Measurements from ENCODE around the gene S100A2. TPM values are rescaled to one million over a fixed set of nuclear protein-coding genes. Genes with fewer than 3 reads are reported as not detected.

The S100A2 gene
- 0.76 and 2.2 TPM in 2 replicates for total RNA-seq

DNA sequence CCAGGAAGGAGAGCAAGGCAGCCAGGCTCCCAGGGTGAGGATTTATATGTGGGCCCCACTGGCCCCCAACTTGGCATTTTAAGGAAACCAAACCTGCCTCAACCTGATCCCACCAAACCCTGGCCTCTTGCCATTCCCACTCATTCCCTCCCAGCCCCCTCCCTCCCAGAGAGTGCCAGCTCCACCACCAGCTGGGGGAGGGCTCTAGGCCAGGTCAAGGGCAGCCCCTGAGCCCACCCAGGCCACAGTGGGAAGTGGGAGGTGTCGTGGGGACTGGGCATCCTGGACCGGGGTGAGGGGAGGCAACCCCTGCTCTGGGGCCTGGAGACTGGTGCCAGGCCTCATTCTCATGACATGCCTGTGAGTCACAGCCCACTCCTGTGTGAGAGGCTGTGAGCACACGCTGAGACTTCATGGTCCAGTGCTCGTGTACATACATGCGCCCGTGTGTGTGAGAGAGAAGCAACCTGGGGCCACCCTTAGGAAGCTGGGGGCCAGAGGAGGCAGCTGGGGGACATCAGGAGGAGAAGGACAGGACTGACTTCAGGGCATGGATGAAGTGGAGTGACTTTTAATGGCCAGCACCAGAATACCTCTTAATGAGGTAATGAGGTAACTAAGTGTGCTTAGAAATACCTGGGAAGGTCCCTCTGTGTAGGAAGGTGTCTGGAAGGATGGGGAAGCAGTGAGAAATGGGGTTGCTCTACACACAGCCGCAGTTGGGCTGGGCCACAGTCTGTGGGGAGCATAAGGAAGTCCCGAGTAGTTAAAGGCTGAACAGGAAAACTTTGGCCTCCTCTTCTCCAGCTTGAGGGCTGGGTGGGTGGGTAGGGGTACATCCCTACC lies at the start of gene S100A2:
Gene S100A2, minus strand, starts transcription at position 316 of the 846 bp plus-strand sequence. CDS start 1,967 bp downstream, outside the sequence.
- peak in 1 of 2 donors; percentile 91 for DNase-seq (ENCODE audit: low read depth in 2 of 2)

- DNase-seq (ENCODE audit: low read depth in 2 of 2) = no peak
Measured at GRCh38 chr1:153615406-153615805, 49.8 kb upstream of the S100A2 start.

DNA sequence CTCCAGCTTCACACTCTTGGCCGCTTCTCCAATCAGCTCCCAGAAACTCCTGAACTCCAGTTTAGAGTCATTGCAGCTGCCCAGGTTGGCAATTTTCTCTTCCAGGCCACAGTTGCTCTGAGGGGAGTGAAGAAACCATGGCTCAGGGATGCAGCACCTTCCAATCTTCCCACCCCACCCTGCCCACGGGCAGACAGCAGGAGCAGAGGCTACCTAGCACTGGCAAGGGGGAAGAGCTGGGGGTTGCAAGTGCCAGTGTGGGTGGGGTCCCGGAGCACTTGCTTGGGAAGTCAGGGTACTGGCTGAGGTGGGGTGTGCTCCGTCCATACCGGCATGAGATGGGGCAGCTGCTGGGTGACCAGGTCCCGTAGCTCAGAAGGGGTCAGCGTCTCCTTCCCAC lies 49.3 kb upstream of the S100A2 start:
- DNase-seq (ENCODE audit: low read depth in 2 of 2) = no peak

DNA sequence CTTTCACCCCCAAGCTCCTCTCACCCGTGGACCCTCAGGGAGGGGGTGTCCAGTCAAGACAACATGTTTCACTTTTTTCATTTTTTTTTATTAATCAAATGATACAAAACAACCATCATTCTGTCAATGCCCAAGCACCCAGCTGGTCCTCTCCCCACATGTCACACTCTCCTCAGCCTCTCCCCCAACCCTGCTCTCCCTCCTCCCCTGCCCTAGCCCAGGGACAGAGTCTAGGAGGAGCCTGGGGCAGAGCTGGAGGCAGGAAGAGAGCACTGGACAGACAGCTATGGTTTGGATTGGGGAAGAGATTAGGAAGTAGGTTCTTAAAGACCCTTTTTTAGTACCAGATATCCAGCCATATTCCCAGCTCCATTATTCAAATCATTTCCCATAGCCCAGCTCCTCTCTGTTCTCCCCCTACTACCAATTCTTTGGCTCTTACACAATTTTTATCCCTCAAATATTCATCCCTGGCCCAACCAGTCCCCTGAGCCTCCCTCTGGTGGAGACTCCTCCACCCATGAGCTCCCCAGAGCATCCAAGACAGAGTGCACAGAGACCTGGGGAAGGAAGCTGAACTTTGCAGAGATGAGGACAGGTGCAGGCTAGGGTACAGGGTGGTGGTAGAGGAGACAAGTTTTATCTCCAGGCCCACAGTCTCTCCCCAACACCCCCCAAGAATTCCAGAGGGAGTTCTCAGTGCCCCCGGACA lies 48.7 kb upstream of the S100A2 start:
- no peak for DNase-seq (ENCODE audit: low read depth in 2 of 2)

DNA sequence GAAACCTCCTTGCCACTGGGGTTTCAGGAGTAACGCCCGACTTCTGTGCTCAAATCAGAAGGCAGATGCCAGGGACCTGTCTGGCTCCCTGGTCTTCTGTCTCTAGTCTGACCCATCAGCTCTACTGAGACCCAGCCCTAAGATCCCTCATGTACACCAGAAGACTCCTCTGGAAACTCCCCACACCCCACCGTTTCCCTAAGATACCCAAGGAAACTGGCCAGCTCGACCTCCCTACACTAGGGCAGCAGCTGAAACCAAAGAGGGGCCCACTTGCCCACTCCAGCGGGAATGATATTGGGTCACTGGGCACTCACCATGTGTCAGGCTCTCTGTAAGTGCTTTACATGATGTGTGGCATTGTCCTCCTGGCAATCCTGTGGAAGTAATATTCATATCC lies 47.8 kb upstream of the S100A2 start:
- no peak for DNase-seq (ENCODE audit: low read depth in 2 of 2)

- DNase-seq (ENCODE audit: low read depth in 2 of 2) = no peak
Measured at GRCh38 chr1:153612755-153613331, 47.2 kb upstream of the S100A2 start, which contains the start of gene S100A16. S100A16 (minus strand) TSS chr1:153613137; CDS start chr1:153608151, 4,986 bp downstream.

- DNase-seq (ENCODE audit: low read depth in 2 of 2) = no peak
Measured at GRCh38 chr1:153612111-153612754, 46.6 kb upstream of the S100A2 start.

GRCh38 chr1:153611356-153611755 lies 45.7 kb upstream of the S100A2 start:
- no peak for DNase-seq (ENCODE audit: low read depth in 2 of 2)

DNA sequence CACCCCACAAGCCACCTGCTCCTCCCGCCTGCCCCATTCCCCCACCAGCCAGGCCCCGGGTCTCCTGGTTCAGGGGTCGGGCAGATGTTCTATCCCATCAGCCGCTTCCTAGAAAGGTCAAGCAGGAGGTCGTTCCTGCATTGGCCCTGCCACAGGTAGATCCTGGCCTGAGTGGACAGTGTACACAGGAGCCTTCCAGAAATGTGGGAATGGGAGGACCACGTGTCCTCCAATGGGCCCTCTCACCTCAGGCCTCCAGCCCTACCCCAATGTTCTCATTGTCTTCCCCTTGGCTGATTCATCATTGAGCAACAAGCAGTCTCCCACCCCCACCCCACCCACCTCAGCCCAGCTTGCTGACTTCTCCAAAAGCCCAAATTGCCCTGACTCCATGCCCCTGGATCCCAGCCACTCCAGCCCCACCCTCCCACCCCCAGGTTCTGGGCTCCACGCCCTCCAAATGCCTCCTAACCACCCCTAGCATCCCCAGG lies 45.2 kb upstream of the S100A2 start:
- no peak for DNase-seq (ENCODE audit: low read depth in 2 of 2)

- peak in 1 of 2 donors; percentile 52 for DNase-seq (ENCODE audit: low read depth in 2 of 2)
Measured at GRCh38 chr1:153610334-153610733, 44.7 kb upstream of the S100A2 start.

GRCh38 chr1:153609585-153609907 lies 43.9 kb upstream of the S100A2 start:
- peak in 1 of 2 donors; percentile 24 for DNase-seq (ENCODE audit: low read depth in 2 of 2)

DNA sequence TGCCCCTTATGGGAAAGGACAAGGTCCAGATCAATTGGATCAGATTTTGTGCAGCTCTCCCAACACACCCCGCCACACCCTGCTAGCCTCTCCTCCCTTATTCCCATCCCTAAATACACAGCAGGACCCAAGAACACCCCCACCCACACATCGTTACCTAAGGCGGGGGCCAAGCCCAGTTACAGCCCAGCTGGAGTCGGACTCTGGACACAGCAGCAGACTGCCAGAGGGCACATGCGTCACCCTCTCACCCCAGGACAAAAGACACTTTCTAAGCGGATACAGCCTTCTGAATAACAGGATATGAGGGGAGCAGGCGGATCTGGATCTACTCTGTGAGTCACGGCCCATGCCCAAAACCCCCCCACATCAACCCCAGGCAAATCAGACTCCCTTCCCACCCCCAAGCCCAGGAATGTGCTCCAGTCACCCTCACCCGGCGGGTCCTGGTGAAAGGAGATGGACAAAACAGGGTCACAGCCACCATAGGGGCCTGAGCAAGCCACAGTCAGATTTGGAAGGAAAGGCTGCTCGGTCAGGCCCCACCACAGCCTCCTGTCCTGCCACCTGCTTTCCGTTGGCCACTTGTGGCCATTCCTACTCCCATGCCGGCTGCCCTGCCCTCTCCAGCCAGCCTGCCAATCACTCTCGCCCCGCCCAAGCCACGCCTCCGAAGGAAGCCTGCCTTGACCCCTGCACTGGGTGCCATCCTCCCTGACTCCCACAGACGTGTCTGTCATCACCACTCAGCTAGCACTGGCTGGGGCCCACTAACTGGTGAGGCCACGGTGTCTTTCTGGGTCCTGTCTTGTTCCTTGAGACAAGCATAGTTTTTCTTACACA lies 43.3 kb upstream of the S100A2 start:
- peak; percentile 98 to 99 for DNase-seq (ENCODE audit: low read depth in 2 of 2)

DNA sequence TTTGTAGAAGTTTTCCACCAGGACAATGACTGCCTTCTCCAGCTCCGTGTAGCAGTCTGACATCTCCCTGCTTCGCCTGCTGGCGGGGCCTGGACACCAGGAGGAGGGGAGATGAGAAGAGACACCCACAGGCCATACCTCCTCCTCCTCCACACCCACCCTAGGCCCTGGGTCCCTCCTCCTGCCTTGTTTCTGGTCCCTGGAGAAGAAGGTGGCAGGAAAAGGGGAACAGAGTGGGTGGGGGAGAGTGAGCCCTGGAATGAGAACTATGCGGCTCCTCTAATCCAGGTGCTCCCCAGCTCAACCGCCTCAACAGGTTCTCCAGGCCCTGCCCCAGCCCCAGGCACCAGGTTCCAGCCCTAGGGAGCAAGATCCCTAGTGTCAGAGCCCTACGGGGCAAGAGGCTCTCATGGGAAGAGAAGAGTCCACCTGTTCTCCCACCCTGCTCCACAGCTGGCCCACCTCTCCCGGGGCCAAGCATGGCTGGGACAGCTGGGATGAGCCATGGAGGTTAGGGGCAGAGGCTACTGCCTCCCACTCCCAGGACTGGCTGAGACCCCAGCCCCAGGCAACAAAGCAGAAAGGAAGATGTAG lies 42.5 kb upstream of the S100A2 start:
- DNase-seq (ENCODE audit: low read depth in 2 of 2) = peak in 1 of 2 donors; percentile 73

GRCh38 chr1:153607381-153607780 lies 41.7 kb upstream of the S100A2 start:
- DNase-seq (ENCODE audit: low read depth in 2 of 2) = no peak

GRCh38 chr1:153606194-153606593 lies 40.5 kb upstream of the S100A2 start:
- DNase-seq (ENCODE audit: low read depth in 2 of 2) = no peak

DNA sequence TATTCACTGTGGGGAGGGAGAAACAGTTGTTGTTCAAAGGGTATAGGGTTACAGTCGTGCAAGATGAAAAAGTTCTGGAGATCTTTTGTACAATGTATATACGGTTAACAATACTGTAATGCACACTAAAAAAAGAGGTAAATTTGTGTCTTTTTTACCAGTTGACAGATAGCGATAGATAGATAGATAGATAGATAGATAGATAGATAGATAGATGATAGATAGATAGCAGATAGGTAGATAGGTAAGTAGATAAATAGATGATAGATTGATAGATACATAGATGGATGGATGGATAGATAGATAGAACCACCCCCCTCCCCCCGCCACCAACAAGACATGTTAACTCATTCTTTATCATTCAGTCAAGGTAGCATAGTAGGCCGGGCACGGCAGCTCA lies 37.1 kb upstream of the S100A2 start:
- DNase-seq (ENCODE audit: low read depth in 2 of 2) = no peak

- no peak for DNase-seq (ENCODE audit: low read depth in 2 of 2)
Measured at GRCh38 chr1:153599847-153600246, 34.2 kb upstream of the S100A2 start.

- DNase-seq (ENCODE audit: low read depth in 2 of 2) = peak in 1 of 2 donors; percentile 84
Measured at GRCh38 chr1:153598309-153599172, 32.9 kb upstream of the S100A2 start.

GRCh38 chr1:153597206-153597605 lies 31.6 kb upstream of the S100A2 start:
- DNase-seq (ENCODE audit: low read depth in 2 of 2) = peak in 1 of 2 donors; percentile 52

Data from dermis microvascular lymphatic vessel endothelial cell (primary cell).